ENCODE results near the gene VPS52. TPM values are rescaled to one million over a fixed set of nuclear protein-coding genes. Genes with fewer than 3 reads are reported as not detected.

The VPS52 gene
- total RNA-seq, 1 donor from 2014 or later = 33.9 TPM

DNA sequence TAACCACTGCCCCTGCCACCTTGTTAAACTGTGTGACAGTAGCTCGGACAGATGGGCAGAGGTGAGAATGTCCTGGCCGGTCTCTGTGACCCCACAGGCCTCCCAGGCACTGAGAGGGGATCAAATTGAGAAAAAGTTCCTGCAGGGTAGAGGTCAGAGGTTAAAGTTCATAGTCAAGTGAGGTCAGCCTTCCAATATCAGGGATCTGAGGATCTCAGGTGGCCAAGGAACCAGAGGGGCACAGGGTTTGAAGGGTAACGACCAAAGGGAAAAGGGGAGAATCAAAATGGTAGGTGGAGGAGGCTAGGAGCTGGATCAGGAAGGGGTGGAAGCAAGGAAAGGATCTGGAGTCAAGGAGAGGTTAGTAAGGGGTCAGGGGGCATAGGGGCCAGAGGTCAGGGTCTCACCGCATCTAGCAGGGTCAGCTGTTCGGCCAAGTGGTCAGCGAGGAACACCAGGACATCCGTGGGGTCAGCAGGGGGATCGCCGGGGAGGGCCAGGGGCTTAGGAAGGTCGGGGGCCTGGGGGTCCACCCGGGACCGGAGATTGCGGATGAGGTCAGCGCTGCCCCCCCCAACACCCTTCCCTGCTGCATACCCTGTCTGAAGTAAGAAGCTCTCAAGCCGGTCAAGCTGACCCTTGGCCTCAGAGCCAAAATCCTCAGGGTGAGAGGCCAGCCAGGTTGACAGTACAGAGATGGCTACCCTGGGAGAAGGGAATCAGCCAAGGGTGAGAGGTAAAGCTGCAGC lies 24.1 kb upstream of the VPS52 start:
- H3K4me3 ChIP-seq (ENCODE audit: low read depth, low read length) = no peak overlapping the region
- TF ChIP-seq CTCF (conservative IDR thresholded peaks at IDR 0.05; ENCODE audit: low read depth, low read length) = no peak
- DNase-seq (ENCODE audit: low read depth) = no peak

GRCh38 chr6:33294086-33294823 lies 22.6 kb upstream of the VPS52 start:
- no peak for DNase-seq (ENCODE audit: low read depth)
- TF ChIP-seq CTCF (conservative IDR thresholded peaks at IDR 0.05; ENCODE audit: low read depth, low read length) = no peak
- no peak overlapping the region for H3K4me3 ChIP-seq (ENCODE audit: low read depth, low read length)

DNA sequence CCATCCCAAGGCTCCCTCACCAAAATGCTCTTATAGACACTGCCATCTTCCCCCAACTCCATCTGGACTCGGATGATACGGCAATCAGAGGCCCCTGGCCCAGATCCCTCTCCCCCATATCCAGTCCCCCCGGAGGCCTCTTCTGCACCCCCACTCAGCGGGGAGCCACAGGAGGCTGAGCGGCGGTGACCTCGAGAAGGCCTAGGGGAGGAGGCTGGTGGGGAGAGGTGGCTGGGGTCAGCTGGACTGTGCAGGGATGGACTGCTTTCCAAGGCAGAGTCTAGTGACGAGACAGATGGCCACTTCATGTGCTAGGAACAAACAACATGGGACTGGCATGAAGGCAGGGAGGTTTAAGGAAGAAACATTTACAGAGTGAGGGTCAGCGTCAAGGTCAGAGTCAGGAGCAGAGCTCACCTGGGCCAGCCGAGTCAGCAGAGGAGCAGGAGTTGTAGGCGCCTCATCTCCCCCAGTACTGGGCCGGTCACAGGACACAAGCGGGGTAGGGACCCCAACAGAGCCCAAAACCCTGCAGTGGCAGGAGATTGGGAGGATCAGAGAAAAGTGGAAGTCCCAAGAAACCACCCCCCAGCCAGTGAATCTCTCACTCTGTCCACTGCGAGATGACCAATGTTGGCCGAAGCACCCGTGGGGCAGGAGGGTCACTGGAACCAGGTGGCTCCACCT lies 21.5 kb upstream of the VPS52 start:
- no peak overlapping the region for H3K4me3 ChIP-seq (ENCODE audit: low read depth, low read length)
- no peak for TF ChIP-seq CTCF (conservative IDR thresholded peaks at IDR 0.05; ENCODE audit: low read depth, low read length)
- no peak for DNase-seq (ENCODE audit: low read depth)

GRCh38 chr6:33290459-33290858 lies 18.8 kb upstream of the VPS52 start:
- no peak for TF ChIP-seq CTCF (conservative IDR thresholded peaks at IDR 0.05; ENCODE audit: low read depth, low read length)
- H3K4me3 ChIP-seq (ENCODE audit: low read depth, low read length) = peak overlapping the region; percentile 81
- no peak for DNase-seq (ENCODE audit: low read depth)

GRCh38 chr6:33289784-33290315 lies 18.2 kb upstream of the VPS52 start:
- DNase-seq (ENCODE audit: low read depth) = no peak
- no peak for TF ChIP-seq CTCF (conservative IDR thresholded peaks at IDR 0.05; ENCODE audit: low read depth, low read length)
- H3K4me3 ChIP-seq (ENCODE audit: low read depth, low read length) = peak overlapping the region; percentile 81

DNA sequence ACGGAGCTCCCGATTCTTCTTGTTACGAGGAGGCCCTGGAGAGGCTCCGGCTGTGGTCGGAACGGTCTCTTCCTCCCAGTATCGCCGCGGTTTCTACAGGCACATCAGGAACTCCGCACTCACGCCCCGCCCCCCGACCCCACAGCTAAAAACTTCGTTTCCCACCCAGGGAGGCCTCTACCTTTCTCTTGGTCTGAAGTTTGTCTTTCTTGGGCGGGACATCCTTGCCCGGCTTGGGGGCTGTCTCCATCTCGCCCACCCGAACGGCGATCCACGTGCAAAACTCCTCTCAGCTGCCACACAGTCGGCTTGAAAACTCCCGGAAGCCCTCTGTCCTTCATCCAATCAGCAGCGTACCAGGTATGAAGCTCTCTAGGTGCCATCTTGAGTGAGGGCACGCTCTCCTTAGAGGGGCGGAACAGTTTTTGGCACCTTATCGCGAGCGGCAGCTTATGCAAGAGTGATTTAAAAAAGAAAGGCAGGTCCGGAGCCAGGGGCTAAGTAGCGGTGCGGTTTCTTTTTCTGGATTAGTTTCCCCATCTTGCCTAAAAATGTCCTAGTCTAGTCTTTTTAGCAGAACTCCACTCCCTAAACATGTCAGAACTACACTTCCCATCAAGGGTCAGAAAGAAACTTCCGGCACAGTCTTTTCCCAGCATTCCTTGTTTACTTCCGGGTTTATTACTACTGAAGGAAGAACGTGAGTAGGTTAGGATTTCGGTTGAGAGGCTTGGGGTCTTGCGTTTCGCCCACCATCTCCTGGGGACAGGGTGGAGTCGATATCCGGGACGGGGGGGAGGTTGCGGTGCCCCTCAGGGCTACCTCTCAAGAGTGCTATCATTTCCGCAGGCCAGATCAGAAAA lies 17.5 kb upstream of the VPS52 start, which contains the start of the genes PFDN6 and WDR46:
PFDN6 (plus strand) TSS at position 681 of the 863 bp plus-strand sequence. CDS start 256 bp downstream, outside the sequence.
WDR46 (minus strand) TSS at position 319 of the 863 bp plus-strand sequence; CDS start at position 250, 69 bp downstream.
- DNase-seq (ENCODE audit: low read depth) = peak; percentile 79

More for the DNA sequence above, 17.5 kb upstream of the VPS52 start, which contains the start of the genes PFDN6 and WDR46:
- no peak for TF ChIP-seq CTCF (conservative IDR thresholded peaks at IDR 0.05; ENCODE audit: low read depth, low read length)
- peak within 1 kb of the TSS; percentile 81 for H3K4me3 ChIP-seq (ENCODE audit: low read depth, low read length)
